Dermis lymphatic vessel endothelial cell (primary cell): ENCODE data around the gene KCNH8. TPM values are rescaled to one million over a fixed set of nuclear protein-coding genes. Genes with fewer than 3 reads are reported as not detected.

Experiments used
- total RNA-seq: library from RNA; depleted of rRNA; stranded (reverse); fragments of >200 nt; gene quantifications from 2 replicates; pipeline ENCODE4 v1.2.1, GENCODE V29; 2014

Gene KCNH8
- total RNA-seq, result under 0.01 TPM in 1 of 2 replicates, not detected in the other

GRCh38 chr3:19147905-19148767 is at the start of gene KCNH8:
Gene KCNH8 (plus strand): TSS chr3:19148510. CDS start chr3:19148720, 210 bp downstream.

